Fibroblast of lung (primary cell): ENCODE measurements around the gene SMIM27.

Experiments
- EZH2 ChIP-seq: IDR thresholded peaks from 2 replicates; pipeline ENCODE4 v1.5.1; 2012; ENCODE audit warnings: low read length, control low read depth, mild to moderate bottlenecking; ENCODE audit errors: missing control alignments
- TF ChIP-seq, protein P1 (sequence below), 2 donors: IDR thresholded peaks in 1 of 2; conservative IDR thresholded peaks in 1 of 2; 1 replicate in 1 of 2; 2 replicates in 1 of 2; pipeline ENCODE4 v1.5.1; 2011 to 2012; ENCODE audit warnings: low read length in 2 of 2, control low read depth in 1 of 2, inconsistent platforms in 1 of 2, low read depth in 1 of 2, mild to moderate bottlenecking in 1 of 2

DNA sequence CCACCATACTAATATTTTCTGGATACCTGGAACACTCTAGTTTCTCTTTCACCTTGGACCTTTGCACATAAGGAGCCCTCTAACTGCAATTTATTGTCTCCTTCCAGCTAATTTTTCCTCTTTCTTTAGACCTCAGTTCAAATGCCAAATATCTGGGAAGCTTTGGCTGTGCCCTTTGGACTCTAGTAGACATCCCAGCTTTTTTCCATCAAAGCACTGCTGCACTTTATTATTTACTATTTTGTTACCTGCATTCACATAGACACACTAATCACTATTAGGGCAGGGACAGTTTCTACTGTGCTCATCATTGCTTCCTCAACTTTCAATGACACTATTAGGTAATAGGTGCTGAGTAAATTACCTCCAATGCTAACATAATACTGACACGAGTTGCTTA is 28.2 kb upstream of the SMIM27 start:
- TF ChIP-seq EZH2: no peak
- TF ChIP-seq, protein P1, sequence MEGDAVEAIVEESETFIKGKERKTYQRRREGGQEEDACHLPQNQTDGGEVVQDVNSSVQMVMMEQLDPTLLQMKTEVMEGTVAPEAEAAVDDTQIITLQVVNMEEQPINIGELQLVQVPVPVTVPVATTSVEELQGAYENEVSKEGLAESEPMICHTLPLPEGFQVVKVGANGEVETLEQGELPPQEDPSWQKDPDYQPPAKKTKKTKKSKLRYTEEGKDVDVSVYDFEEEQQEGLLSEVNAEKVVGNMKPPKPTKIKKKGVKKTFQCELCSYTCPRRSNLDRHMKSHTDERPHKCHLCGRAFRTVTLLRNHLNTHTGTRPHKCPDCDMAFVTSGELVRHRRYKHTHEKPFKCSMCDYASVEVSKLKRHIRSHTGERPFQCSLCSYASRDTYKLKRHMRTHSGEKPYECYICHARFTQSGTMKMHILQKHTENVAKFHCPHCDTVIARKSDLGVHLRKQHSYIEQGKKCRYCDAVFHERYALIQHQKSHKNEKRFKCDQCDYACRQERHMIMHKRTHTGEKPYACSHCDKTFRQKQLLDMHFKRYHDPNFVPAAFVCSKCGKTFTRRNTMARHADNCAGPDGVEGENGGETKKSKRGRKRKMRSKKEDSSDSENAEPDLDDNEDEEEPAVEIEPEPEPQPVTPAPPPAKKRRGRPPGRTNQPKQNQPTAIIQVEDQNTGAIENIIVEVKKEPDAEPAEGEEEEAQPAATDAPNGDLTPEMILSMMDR (conservative IDR thresholded peaks at IDR 0.05 in 1 of 2, IDR thresholded peaks at IDR 0.05 in 1 of 2; ENCODE audit: low read depth in 1 of 2, low read length in 2 of 2): no peak
